Measurements from ENCODE around the gene LILRA1.

- TF ChIP-seq EZH2 (IDR thresholded peaks at IDR 0.05; ENCODE audit: borderline replicate concordance, low read depth, low read length, poor library complexity, severe bottlenecking), result no peak
- TF ChIP-seq CTCF (conservative IDR thresholded peaks at IDR 0.05; ENCODE audit: low read depth, low read length), result no peak
Measured at GRCh38 chr19:54633401-54633800, 40.0 kb downstream of the LILRA1 start.
